Tibial nerve (tissue), 4 donors: ENCODE results near the gene TXK.

Experiments
- EP300 ChIP-seq, 2 donors: sonication (generic); formaldehyde crosslinking; IDR thresholded peaks; one replicate each; pipeline ENCODE4 v1.6.1; 2017; ENCODE audit warnings: antibody characterized with exemption in 2 of 2, mild to moderate bottlenecking in 1 of 2
- POLR2A ChIP-seq, 2 donors: fragments of 450-650 bp; IDR thresholded peaks; one replicate each; pipeline ENCODE4 v1.6.1; 2017; ENCODE audit warnings: antibody characterized with exemption in 2 of 2, mild to moderate bottlenecking in 2 of 2, moderate library complexity in 2 of 2
- TF ChIP-seq, protein P1 (sequence below), 5 experiments: fragments of 200-600 bp in 3 of 5; fragments of 450-650 bp in 2 of 5; sonication (generic) in 3 of 5; IDR thresholded peaks; one replicate each; pipeline ENCODE4 v1.5.1; 2016 to 2019; ENCODE audit warnings: antibody characterized with exemption in 5 of 5, mild to moderate bottlenecking in 3 of 5, moderate library complexity in 2 of 5

DNA sequence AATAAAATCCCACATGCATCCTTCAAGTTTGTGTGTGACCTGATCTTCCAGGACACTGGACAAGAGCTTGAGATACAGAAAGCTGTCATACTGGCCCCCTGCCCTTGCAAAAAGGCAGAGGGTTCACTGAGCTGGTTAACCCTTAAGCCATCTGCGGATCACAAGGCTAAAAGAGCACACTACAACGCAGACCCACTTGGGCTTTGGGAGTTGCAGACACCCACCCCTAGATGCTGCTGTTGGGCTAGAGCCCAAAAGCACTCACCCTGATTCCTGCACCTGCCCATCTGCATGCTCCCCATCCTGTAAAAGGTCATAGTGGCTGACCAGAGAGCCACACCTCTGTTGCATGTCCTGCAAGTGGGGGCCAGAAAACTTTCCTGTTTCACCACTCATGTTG lies 51.1 kb downstream of the TXK start:
- TF ChIP-seq EP300 (IDR thresholded peaks at IDR 0.05) = no peak
- TF ChIP-seq, protein P1, sequence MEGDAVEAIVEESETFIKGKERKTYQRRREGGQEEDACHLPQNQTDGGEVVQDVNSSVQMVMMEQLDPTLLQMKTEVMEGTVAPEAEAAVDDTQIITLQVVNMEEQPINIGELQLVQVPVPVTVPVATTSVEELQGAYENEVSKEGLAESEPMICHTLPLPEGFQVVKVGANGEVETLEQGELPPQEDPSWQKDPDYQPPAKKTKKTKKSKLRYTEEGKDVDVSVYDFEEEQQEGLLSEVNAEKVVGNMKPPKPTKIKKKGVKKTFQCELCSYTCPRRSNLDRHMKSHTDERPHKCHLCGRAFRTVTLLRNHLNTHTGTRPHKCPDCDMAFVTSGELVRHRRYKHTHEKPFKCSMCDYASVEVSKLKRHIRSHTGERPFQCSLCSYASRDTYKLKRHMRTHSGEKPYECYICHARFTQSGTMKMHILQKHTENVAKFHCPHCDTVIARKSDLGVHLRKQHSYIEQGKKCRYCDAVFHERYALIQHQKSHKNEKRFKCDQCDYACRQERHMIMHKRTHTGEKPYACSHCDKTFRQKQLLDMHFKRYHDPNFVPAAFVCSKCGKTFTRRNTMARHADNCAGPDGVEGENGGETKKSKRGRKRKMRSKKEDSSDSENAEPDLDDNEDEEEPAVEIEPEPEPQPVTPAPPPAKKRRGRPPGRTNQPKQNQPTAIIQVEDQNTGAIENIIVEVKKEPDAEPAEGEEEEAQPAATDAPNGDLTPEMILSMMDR (IDR thresholded peaks at IDR 0.05) = no peak
- TF ChIP-seq POLR2A (IDR thresholded peaks at IDR 0.05) = no peak
